Small intestine (tissue), 7 donors: Measurements from ENCODE around the gene JADE2. TPM values are rescaled to one million over a fixed set of nuclear protein-coding genes. Genes with fewer than 3 reads are reported as not detected.

ENCODE experiments used
- DNase-seq, 2 donors: peaks; one replicate each; pipeline versions ENCODE4 v3.0.0 to v3.0.0-alpha.2; 2013
- FAIRE-seq: peaks from 2 replicates; lab custom pipeline; 2012; peaks lifted over from hg19 to GRCh38; lab: Jason Lieb, UNC
- H3K27ac ChIP-seq, 3 donors: one replicate each; pipeline ENCODE4 v1.5.1; 2013; ENCODE audit warnings: low read length in 2 of 3, mild to moderate bottlenecking in 2 of 3, control low read depth in 1 of 3, inconsistent platforms in 1 of 3, low read depth in 1 of 3, moderate library complexity in 1 of 3
- H3K27me3 ChIP-seq, 3 donors: one replicate each; pipeline ENCODE4 v1.6.1; 2013; ENCODE audit warnings: low read length in 3 of 3, inconsistent platforms in 1 of 3; ENCODE audit not compliant: control insufficient read depth in 3 of 3, insufficient read depth in 3 of 3
- H3K36me3 ChIP-seq, 3 donors: one replicate each; pipeline ENCODE4 v1.6.1; 2013; ENCODE audit warnings: low read length in 3 of 3, inconsistent platforms in 1 of 3, low read depth in 1 of 3, mild to moderate bottlenecking in 1 of 3, moderate library complexity in 1 of 3; ENCODE audit not compliant: control insufficient read depth in 3 of 3, insufficient read depth in 2 of 3
- H3K4me1 ChIP-seq, 3 donors: one replicate each; pipeline ENCODE4 v1.6.1; 2013; ENCODE audit warnings: low read length in 2 of 3, inconsistent platforms in 1 of 3, low read depth in 1 of 3, mild to moderate bottlenecking in 1 of 3, moderate library complexity in 1 of 3; ENCODE audit not compliant: control insufficient read depth in 3 of 3, insufficient read depth in 2 of 3
- H3K4me3 ChIP-seq, 3 donors: one replicate each; pipeline ENCODE4 v1.5.1; 2013; ENCODE audit warnings: low read length in 3 of 3, control low read depth in 1 of 3, inconsistent platforms in 1 of 3, low read depth in 1 of 3, mild to moderate bottlenecking in 1 of 3, moderate library complexity in 1 of 3
- H3K9me3 ChIP-seq, 2 donors: one replicate each; pipeline ENCODE4 v1.6.1; 2013; ENCODE audit warnings: low read depth in 1 of 2, low read length in 1 of 2; ENCODE audit not compliant: control insufficient read depth in 2 of 2, insufficient read depth in 1 of 2
- WGBS, 3 donors: extraction: QIAGEN DNeasy Blood & Tissue Kit; methylation state at CpG; one replicate each; pipeline ENCODE4 v1.1.7; 2013; 5-methylcytosine and 5-hydroxymethylcytosine counted together
- polyA plus RNA-seq, 4 donors: library from polyadenylated mRNA; stranded (reverse) in 3 of 4; unstranded in 1 of 4; fragments of 200-250 nt in 3 of 4; fragments of 120-200 nt in 1 of 4; gene quantifications; one replicate each; pipeline versions ENCODE4 v1.2.1 to v1.2.3, GENCODE V29; 2013
- donor health status: healthy with polysubstance abuse.
- donor health status: control.
- donor health status: control.
- donor health status: Bipolar disorder and iron deficiency.
- donor health status: healthy.

JADE2 gene
- polyA plus RNA-seq, 4 donors, result 8.1 to 37.4 (median 16.3) TPM

- FAIRE-seq, result no peak
- no peaks in the 10 kb centered on the region for H3K9me3 ChIP-seq
- H3K4me1 ChIP-seq, result peaks cover 0 to 24% (median 5%) of the 10 kb centered on the region in 3 donors
- no peaks in the 10 kb centered on the region for H3K27me3 ChIP-seq
- H3K27ac ChIP-seq, result peak overlapping the region; percentile 45 to 92 (median 56)
- WGBS, 3 donors, result 14 to 44% (median 15%) methylated on average over 3 of the region's 3 CpGs
- DNase-seq, result peak; percentile 66 to 83
- no peak overlapping the region for H3K4me3 ChIP-seq
- H3K36me3 ChIP-seq, result peaks cover 16 to 30% (median 19%) of the 10 kb centered on the region in 3 donors
Observed at GRCh38 chr5:134609232-134609851, 83.9 kb downstream of the JADE2 start.

GRCh38 chr5:134610725-134611124 is 85.3 kb downstream of the JADE2 start:
- FAIRE-seq, result no peak
- H3K9me3 ChIP-seq, result no peaks in the 10 kb centered on the region
- H3K4me1 ChIP-seq, result peaks cover 0 to 24% (median 5%) of the 10 kb centered on the region in 3 donors
- peak overlapping the region in 2 of 3 donors; percentile 43 to 92 for H3K27ac ChIP-seq
- peaks cover 15 to 34% (median 17%) of the 10 kb centered on the region in 3 donors for H3K36me3 ChIP-seq
- H3K4me3 ChIP-seq, result no peak overlapping the region
- DNase-seq, result peak in 1 of 2 donors; percentile 56
- H3K27me3 ChIP-seq, result no peaks in the 10 kb centered on the region

- Histone ChIP-seq H3K4me1 (peaks cover 0 to 24% (median 2%) of the 10 kb centered on the region in 3 donors), H3K27ac (no peak overlapping the region), H3K36me3 (peaks cover 11 to 35% (median 13%) of the 10 kb centered on the region in 3 donors), H3K27me3 (no peaks in the 10 kb centered on the region), H3K4me3 (no peak overlapping the region), H3K9me3 (no peaks in the 10 kb centered on the region)
- WGBS, 3 donors, result 95 to 98% (median 95%) methylated on average over 4 of the region's 4 CpGs
- DNase-seq (no peak), FAIRE-seq (no peak)
Observed at GRCh38 chr5:134611515-134611914, 86.0 kb downstream of the JADE2 start.

- no peak for FAIRE-seq
- H3K27me3 ChIP-seq, result no peaks in the 10 kb centered on the region
- H3K36me3 ChIP-seq, result peaks cover 10 to 48% (median 15%) of the 10 kb centered on the region in 3 donors
- no peaks in the 10 kb centered on the region for H3K9me3 ChIP-seq
- 97 to 100% (median 97%) methylated on average over 5 of the region's 5 CpGs for WGBS, 3 donors
- DNase-seq, result no peak
- peaks cover 0 to 9% (median 0%) of the 10 kb centered on the region in 3 donors for H3K4me1 ChIP-seq
- peak overlapping the region in 1 of 3 donors; percentile 35 for H3K27ac ChIP-seq
- no peak overlapping the region for H3K4me3 ChIP-seq
Observed at GRCh38 chr5:134614450-134615085, 89.1 kb downstream of the JADE2 start.

GRCh38 chr5:134620634-134621033 is 95.2 kb downstream of the JADE2 start:
- DNase-seq (no peak), FAIRE-seq (no peak)
- WGBS, 3 donors, result 98 to 100% (median 99%) methylated on average over 2 of the region's 2 CpGs
- H3K9me3 ChIP-seq, result no peaks in the 10 kb centered on the region
- H3K27ac ChIP-seq, result no peak overlapping the region
- H3K27me3 ChIP-seq, result no peaks in the 10 kb centered on the region
- H3K36me3 ChIP-seq, result peaks cover 11 to 61% (median 11%) of the 10 kb centered on the region in 3 donors
- no peak overlapping the region for H3K4me3 ChIP-seq
- peaks cover 2 to 16% (median 6%) of the 10 kb centered on the region in 3 donors for H3K4me1 ChIP-seq

- peak; percentile 67 to 79 for DNase-seq
- H3K27ac ChIP-seq, result peak overlapping the region; percentile 32 to 90 (median 83)
- WGBS, 3 donors, result 21 to 70% (median 26%) methylated on average over 1 of the region's 1 CpG
Observed at GRCh38 chr5:134625559-134625958, 100.1 kb downstream of the JADE2 start.

GRCh38 chr5:134626369-134627014 is 101.0 kb downstream of the JADE2 start:
- Histone ChIP-seq H3K4me3 (no peak overlapping the region), H3K4me1 (peaks cover 5 to 24% (median 6%) of the 10 kb centered on the region in 3 donors), H3K9me3 (no peaks in the 10 kb centered on the region), H3K27me3 (no peaks in the 10 kb centered on the region), H3K36me3 (peaks cover 2 to 48% (median 6%) of the 10 kb centered on the region in 3 donors), H3K27ac (peak overlapping the region in 2 of 3 donors; percentile 58 to 90)
- FAIRE-seq (no peak), DNase-seq (peak; percentile 92 to 94)
- 15 to 45% (median 29%) methylated on average over 2 of the region's 2 CpGs for WGBS, 3 donors

More at GRCh38 chr5:134625559-134625958, 100.1 kb downstream of the JADE2 start:
- Histone ChIP-seq H3K27me3 (no peaks in the 10 kb centered on the region), H3K4me3 (no peak overlapping the region), H3K9me3 (no peaks in the 10 kb centered on the region), H3K4me1 (peaks cover 5 to 24% (median 6%) of the 10 kb centered on the region in 3 donors), H3K36me3 (peaks cover 5 to 51% (median 7%) of the 10 kb centered on the region in 3 donors)
- no peak for FAIRE-seq
